HG02571 (cell line): ENCODE results near the gene NIFK.
"Not testable (repeated sequence)": the region's sequence is repeated elsewhere in the genome, so short reads cannot be mapped to it uniquely, and the experiment has no call there.

Experiments
- ATAC-seq: cut with Tn5 transposase; IDR thresholded peaks from one replicate; pipeline ENCODE4 v1.9.1; 2021; ENCODE audit warnings: mild to moderate bottlenecking, moderate library complexity; ENCODE audit not compliant: unreplicated experiment

The NIFK gene

DNA sequence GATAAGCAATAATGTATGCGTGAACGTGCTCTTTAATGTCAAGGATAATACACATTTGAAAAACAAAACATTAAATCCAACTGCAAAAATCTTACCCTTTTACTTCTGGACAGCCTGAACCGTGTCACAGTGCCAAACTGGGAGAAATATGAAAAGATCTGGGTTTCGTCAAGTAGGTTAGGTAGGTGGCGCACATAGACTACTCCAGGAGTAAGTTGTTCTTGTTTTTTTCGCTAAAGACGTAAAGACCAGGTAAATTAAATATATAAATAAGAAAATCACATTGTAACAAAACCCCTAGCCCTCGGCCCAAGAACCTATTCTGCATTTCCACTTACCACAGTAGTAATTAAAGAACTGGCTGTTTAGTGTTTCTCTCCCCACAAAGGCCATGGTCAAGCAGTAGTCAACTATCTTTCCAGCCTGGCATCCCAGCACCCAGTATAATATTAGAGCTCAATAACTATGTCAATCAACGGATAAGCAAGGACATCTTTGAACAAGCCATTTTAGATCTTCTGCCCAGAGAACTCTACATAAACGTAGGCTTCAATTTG lies 1.1 kb downstream of the NIFK start:
- no peak for ATAC-seq

DNA sequence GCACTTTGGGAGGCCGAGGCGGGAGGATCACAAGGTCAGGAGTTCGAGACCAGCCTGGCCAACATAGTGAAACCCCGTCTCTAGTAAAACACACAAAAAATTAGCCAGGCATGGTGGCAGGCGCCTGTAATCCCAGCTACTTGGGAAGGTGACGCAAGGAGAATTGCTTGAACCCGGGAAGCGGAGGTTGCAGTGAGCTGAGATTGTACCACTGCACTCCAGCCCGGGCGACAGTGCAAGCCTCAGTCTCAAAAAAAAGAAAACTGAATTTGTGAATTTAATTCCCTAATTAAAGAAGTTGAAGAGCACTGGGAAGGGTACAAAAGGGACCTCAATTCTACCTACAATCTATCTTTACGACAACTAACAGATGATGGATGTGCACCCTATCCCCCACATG lies 2.1 kb downstream of the NIFK start:
- ATAC-seq: not testable (repeated sequence)

DNA sequence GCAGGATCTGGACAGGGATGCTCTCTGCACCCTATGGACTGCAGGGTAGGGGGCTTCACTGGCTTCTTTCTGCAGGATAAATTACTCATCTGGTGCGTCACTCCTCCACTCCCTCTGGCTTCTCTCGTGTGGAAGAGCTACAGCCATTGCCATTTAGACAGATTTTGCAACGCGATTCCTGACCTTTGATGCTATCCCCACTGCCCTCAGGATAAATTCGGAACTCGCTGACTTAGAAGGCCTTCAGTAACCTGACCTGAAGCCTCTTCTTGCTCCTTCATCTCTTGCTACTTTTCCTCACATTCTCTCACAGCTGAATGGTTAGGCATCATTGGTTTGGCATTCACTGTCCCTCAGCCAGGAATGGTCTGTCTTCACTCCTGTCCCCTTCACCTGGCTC lies 5.3 kb downstream of the NIFK start:
- no peak for ATAC-seq

DNA sequence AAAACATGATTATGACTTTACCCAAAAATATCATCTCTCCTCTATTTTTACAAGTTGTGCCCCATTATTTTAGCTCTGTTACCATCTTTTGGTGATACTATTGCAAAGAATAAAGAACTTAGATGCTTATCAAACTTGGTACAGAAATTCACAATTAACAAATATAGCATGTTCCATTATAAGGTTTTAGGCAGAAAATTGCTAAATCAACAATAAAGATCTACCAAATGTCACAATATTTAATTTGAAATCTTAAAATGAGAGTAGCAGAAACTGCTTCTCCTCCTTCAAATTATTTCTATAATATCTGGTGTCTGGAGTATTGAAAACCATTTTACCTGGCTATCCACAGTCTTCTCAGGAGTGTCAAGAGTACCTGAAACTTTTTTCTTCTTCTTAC lies 8.7 kb downstream of the NIFK start:
- ATAC-seq: no peak

DNA sequence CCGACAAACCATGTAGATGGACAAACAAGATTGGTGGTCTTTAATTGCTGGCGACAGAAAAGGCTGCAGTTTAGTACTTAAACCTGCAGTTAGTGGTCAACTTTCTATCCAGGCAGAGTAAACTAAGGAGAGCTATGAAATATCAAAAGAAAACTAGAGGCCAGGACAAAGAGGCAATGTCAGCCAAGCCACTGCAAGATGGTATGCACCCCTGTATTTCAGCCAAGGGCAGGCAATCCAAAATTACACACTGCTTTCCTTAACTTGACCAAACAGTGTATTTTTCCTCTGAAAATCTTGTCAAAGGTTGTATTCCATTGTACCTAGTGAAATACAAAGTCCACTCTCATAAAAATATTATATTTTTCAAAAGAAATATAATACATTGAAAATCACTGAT lies 9.3 kb downstream of the NIFK start:
- no peak for ATAC-seq

DNA sequence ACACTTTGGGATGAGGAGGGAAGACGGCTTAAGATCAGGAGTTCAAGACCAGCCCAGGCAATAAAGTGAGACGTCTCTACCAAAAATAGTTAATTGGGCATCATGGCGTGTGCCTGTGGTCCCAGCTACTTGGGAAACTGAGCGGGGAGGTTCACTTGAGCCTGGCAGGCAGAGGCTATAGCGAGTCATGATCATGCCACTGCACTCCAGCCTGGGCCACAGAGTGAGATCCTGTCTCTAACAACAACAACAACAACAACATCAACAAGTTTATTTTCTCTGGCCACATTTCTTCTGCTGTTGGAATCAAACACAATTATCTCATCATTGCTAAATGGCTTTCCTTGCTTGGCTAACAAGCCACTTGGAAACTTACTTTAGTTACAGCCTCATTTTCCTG lies 13.4 kb downstream of the NIFK start:
- ATAC-seq: no peak

DNA sequence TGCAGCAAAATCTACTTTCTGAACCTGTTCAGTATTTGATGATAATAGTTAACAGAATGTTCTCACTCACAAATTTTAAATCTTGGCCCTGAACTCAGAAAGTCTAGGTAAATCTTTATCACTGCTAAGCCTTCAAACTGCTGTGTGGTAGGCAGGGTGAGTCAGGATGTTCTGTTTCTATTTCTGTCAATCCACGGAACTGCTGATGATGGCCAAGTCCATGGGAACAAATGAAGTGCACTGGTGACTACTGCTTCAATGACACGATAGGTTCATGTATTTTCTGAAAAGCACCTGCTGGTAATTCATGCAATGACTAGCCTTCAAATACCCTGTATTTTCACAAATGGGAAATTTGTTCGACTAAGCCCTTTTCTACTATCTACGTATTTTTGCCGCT lies 14.2 kb downstream of the NIFK start:
- ATAC-seq: no peak

DNA sequence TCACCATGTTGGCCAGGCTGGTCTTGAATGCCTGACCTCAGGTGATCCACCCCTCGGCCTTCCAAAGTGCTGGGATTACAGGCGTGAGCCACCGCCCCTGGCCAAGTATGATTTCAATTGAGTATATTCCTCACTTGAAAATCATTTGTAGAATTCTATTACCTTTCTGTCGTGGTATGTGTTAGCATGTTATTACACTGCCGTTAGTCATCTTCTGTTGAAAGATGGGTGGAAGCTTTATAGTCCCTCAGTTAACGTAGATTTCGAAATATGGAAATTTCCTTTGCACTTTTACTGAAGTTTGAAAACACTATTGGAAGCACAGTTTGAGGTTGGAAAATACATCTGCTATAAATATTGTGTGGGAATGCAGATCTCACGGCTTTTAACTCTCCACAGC lies 14.7 kb downstream of the NIFK start:
- no peak for ATAC-seq

DNA sequence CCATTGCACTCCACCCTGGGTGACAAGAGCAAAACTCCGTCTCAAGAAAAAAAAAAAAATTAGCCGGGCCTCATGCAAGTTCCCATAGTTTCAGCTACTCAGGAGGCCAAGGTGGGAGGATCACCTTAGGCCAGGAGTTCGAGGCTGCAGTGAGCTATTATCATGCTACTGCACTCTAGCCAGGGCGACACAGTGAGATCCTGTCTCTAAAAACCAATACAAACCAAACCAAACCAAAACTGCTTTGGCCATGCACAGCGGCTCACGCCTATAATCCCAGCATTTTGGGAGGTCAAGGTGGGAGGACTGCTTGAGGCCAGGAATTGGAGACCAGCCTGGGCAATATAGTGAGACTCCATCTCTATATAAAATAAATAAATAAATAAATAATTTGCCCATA lies 19.1 kb downstream of the NIFK start:
- ATAC-seq: no peak

DNA sequence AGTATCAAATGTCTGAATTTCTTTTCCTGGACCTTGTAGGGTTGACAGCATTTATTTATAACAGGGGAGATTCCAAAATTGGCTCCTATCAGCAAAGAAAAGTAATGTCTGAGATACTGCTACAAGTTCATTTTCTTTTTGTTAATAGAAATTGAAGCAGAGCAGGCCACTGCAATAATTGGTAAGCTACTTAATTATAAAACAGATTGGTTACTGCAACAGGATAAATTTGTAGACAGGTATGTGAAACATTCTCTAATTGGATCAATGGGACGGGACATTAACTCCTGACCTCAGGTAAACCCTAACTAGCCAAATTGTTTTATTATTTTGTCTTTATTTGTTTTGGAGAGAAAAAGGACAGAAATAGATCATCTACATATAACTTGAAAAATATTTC lies 20.5 kb downstream of the NIFK start:
- no peak for ATAC-seq

DNA sequence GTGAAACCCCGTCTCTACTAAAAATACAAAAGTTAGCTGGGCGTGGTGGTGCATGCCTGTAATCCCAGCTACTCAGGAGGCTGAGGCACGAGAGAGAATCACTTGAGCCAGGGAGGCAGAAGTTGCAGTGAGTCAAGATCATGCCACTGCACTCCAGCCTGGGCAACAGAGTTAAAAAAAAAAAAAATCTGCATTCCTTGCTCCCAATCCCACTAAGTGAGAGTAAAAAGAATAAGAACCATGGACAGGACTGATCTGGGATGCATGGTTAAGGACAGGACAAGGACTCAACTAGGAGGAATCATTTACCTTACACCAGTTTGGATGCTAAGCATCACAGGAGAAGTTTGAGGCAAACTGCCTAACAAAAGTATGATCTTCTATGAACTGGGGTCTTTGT lies 25.2 kb downstream of the NIFK start:
- ATAC-seq: not testable (repeated sequence)

DNA sequence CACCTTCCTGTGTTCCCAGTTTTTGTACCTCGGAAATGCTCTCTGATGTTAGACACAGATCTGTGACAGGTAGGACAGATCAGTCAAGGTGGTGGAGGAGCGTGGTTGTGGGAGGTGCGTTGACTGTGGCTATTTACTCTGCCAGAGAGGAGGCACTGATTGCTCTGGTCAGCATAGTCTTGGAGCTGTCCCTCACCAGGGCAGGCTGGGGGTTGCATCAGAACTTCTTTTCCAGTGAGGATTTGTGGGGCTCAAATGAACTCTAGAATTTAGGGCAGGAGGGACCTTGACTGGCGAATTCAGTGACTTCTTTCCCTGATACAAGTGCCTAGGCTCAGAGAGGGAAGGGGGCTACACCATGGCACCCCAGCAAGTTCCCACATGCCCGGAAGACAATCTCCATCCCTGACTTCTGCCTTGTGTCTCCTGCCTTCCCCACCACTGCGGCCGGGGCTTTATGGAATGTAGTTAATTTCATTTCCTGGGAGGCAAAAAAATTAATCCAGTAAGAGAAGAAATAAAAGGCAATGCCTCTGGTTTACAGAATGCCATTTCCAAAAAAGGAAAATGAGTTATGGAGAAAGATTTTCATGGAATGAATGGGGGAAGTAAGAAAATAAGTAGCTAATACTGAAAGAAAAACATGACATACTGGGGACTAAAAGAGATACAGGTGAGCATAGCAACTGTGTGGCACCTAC lies 26.1 kb downstream of the NIFK start:
- ATAC-seq: no peak

DNA sequence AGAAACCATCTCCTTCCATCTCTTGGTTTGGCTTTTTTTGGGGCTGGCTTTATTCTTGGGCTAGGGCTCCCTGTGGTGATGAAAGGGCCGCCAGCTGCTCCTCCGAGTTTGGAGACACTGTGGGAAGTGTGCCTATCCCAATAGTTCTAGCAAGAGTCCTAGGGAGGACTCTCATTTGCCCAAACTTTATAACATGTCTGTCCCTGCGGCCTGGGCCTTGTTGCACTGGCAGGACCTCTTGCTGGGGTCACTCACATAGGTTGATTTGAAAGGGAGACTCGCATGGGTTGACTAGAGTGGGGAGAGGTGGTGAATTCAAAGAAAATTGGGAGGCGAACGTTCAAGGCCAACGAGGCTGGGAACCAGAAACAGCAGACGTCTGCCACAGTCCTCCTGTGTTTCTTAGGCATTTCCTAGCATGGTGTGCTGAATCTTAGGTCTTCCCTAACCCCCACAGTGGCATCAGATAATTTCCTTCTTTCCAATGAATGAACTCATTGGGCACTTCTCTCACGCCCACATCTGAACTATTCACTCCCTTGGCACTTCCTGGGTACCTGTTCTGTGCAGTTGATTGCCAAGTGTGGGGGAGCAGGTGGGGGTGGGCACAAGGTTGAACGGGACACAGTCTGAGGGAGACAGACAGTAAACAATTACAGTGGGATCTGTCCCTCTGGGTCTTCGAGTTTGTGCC lies 26.8 kb downstream of the NIFK start:
- no peak for ATAC-seq

DNA sequence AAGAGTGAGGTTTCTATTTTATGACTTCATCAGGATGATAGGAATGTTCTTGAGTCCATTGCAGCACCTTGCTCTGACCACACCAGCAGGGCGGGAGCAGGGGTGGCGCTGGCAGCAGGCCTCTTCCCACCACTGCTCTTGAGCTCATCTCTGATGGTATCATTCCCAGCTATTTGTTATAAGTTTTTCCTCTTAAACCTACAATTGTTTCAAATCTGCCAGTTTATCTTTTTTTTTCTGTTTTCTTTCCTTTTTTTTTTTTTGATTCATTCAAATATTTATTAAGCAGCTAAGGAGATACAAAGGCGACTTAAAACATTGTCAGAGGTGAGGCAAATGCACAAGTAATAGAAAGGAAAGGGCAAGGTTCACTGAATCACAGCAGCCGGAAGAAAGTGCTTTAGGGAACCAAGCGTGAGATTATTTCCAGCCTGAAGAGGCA lies 28.7 kb downstream of the NIFK start:
- no peak for ATAC-seq

DNA sequence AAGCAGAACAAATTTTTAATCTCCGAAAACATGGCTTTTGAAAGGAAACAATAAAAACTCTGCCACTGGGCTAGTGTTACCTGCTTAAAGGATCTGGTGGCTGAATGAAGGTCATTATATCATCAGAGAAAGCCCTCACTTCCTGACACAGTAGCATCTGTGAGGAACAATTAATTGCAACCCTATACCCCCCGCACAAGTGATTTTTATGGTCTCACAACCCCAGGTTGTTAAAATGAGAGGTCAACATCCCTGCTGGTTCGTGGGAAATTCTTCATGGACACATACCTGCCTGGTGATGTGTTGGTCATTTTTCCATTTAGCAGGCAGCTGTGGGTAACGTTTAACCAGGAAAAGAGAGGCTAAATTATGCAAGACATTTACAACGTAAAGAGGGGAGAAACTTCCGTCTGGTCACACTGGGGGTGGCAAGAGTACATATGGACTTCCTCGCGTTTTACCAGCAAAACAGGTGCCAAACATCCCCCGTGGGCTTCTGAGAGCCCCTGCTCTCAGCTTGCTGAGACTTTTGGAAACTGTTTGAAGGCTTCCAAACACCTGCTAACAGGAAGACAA lies 29.2 kb downstream of the NIFK start:
- no peak for ATAC-seq

DNA sequence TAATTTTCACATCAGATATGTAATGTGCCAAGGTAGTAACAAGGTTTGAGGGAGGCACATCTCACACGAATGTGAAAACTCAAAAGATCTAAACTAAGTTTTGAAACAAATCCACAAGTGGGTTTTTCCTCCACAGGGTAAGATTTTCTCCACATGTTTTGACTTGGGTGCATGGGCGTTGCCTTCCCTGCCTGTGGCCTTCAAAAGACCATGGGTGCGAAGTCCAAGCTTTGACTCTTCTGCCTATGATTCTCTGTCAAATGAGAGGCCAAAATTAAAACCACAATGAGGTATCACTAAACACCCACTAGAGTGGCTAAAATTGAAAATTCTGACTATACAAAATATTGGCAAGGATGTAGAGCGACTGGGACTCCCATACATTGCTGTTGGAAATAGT lies 30.7 kb downstream of the NIFK start:
- no peak for ATAC-seq

DNA sequence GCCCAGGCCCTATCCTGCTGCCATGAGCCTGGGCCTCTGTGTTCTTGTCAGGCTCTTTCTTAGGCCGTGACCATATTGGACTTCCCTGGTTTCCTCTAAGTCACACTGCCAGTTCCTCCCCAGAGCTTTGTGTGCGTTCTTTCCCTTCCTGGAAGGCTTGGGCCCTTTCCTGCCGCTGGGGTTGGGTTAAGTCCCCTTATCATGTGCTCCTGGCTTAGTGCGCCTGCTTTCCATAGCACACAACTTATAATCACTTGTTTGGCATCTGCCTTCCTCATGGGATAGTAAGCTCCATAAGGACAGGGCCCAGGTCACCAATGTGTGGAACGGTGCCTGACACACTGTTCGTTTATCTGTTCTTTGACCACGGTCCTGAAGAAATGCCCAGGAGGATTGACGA lies 31.3 kb downstream of the NIFK start:
- ATAC-seq: no peak

DNA sequence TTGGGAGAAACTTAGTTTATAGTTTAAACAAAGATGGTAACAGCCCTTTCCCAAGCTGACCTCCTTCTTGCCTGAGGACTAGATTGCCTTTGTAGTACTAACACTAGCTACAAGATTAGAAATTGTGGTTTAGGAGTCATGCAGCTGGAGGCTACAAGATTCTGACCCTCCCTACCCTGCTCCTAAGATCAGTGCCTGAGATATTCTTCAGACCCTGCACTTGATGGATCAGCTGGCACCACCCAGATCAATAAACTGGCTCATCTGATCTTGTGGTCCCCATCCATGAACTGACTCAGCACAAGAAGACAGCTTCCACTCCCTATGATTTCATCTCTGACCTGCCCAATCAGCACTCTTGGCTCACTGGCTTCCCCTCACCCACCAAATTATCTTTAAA lies 34.9 kb downstream of the NIFK start:
- ATAC-seq: not testable (repeated sequence)

DNA sequence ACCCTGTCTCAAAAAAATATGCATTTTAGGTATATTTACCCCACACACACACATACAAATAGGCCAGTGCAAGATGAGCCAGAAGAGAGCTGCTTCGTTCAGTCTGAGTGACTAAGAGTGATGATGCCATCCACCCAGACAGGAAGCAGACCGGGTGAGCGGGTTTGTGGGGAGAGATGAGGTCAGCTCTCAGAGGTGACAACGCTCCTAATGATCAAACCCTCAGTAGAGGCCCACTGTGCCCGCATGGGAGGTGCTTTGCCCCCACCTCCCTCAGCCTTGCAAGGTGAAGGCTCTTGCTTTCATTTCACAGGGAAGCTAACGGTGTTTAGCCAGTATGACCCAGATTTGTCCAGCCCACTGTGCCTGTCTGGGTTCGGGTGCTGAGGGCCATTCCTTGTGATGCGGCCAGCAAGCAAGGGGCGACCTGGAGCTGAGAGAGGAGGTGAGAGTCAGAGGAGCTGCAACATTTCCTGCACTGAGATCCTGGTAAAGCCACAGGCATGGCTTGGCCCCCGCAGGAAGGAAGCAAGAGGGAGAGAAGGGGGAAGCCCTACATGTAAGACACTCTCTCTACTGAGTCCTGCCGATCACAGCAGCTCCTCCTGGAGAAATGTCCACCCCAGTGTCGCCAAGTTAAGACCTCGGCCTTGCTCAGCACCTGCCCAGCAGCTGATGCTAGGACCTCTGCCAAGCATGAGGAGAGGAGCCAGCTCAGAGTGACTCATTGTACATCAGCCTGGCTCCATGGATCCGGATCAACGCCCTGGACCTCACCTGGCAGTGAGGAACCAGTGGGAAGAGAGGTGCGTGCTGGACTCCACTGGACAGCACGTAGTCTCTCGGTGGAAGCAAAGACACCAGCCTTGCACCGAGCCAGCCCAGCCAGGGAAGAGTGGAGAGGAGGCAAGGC lies 37.0 kb downstream of the NIFK start:
- ATAC-seq: peak; percentile 98

DNA sequence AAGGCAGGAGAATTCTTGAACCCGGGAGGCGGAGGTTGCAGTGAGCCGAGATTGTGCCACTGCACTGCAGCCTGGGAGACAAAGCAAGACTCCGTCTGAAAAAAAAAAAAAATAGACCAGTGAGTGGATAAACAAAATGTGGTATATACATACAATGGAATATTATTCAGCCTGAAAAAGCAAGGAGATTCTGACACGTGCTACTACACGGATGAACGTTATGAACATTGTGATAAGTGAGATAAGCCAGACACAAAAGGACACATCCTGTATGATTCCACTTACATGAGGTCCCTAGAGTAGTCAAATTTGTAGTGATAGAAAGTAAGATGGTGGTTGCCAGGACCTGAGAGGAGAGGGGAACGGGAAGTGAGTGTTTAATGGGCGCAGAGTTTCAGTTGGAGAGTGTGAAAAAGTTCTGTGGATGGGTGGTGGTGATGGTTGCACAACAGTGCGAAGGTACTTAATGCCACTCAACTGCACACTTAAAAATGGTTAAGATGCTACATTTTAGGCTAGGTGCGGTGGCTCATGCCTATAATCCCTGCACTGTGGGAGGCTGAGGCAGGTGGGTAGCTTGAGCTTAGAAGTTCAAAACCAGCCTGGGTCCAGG lies 38.3 kb downstream of the NIFK start:
- no peak for ATAC-seq
